ENCODE results near the gene NBPF20. TPM values are rescaled to one million over a fixed set of nuclear protein-coding genes. Genes with fewer than 3 reads are reported as not detected.

NBPF20 gene
- 0.87 and 1.6 TPM in 2 replicates for total RNA-seq

GRCh38 chr1:145425436-145426029 lies at the start of gene NBPF20:
Gene NBPF20 (minus strand): TSS chr1:145425603. CDS start chr1:145405272, 20,331 bp downstream.

Small RNAs within 50 kb of the gene (small RNA-seq; reads per million reads assigned to genes)
- gene RF00003 = 75.4 reads per million, percentile 98 among the genes with 10 or more reads in this experiment

Other genes with a start within 250 kb of the NBPF20 start
- not detected in 2 replicates for gene PPIAL4D, start 183.4 kb downstream of the NBPF20 start, total RNA-seq
- gene GPR89A, start 182.4 kb upstream of the NBPF20 start, total RNA-seq = 32.2 and 32.3 TPM in 2 replicates

Measured in placental epithelial cell (primary cell).